ENCODE data around the gene IFNA14.
"Not testable (repeated sequence)": the region's sequence is repeated elsewhere in the genome, so short reads cannot be mapped to it uniquely, and the experiment has no call there.

Gene IFNA14

DNA sequence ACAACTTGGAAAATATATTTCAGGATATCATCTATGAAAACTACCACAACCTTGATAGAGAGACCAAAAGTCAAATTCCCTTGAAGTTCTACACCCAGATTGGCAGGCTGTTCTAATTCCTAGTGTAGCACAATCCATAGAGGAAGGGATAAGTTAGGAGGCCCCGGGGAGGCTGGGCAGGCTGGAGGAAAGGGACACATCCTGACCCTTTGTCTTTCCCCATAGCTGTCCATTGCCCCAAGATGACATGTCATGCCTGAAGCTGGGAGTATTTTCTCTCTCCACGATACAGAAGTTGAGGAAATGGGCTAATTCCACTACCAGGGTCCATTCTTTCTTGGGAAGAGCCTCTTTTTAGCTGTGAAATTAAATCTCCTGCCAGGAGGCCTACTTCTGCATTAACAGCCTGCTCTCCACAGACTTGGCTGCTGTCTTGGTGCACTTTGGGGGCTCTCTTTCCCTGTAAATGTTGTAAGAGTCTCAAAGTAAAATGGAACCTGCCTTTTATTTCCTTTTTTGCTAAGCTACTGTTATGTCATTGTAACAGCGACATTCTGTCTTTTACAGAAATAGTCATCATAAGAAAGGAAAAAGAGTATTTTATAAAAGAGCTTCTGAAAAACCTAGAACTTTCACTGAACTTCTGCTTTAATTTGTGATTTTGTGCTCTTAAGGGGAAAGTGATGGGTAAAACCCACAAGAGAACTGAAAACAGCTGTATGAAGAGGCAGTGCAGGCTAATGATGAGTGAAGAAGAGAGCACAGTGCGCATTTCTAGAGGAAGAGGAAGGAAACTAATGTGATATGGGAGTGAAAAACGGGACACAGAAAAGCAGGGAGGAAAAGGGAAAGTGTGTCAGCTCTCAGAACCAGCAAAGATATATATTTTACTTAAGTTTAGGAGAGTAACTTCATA is 26.1 kb downstream of the IFNA14 start:
- DNase-seq: not testable (repeated sequence)

DNA sequence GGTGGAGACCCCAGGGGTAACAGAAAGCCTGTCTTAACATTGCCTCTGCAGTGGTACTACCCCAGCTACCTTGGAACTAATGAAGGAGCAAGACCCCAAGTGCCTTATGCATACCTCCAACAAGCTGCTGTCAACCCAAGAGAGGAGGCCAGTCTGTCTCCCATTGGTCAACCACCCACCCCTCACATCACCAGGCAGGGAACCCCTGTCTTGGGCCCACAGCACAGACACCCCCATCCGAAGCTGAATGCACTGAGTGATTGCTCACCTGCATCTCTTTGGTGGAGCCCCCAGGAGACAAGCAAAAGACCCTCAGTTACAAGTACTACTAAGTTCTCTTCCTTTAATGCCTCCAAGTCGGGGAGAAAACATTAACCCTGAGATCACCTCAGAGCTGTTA is 27.6 kb downstream of the IFNA14 start:
- not testable (repeated sequence) for DNase-seq

DNA sequence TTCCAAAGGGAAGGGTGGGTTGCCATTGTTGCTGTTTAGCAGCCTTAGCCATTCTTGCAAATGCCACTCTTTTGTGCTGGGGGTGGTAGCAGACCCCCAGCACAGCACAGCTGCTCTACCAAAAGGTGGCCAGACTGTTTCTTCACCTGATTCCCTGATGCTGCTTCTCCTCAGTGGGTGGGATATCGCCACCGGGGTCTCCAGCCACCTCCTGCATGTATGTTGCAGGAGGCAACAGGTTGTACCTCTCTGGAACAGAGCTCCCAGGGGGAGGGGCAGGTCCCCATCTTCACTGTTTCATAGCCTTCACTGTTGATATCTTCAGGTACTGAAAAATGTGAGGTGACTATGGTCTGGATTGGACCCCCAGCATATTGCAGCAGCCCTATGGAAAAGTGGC is 29.0 kb downstream of the IFNA14 start:
- not testable (repeated sequence) for DNase-seq

DNA sequence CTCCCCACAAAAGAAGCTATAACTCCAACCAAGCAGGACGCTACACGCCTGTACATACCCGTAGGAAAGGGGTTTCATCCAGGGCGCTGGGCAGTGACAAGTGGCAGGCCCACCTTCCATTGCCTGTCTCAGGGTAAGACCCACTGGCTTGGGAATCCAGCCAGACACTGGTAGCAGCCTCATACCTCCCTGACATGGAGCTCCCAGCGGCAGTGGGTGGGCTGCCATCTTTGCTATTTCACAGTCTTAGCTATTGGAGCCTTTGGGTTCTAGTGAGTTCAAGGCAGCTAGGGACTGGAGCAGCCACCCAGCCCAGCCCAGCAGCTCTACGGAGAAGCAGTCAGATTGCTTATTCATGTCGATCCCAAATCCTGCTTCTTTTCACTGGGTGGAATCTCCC is 29.5 kb downstream of the IFNA14 start:
- DNase-seq: no peak

DNA sequence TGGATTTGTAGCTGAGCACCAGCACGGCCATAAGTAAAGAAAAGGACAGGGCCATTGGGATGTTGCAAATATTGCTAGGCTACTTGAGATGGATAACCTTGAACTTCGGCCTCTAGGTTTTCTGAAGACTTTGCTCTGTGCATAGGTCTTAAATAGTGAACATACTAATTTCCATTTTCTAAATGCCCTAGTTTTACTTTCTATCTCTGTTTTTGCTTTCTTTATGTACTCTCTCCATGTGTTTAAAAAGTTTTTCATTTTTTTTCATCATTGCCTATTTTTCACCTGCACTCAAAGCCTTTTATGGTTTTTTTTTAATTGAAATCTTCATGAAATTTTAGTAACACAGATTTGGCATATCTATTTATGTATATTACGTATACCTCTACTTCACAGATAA is 32.8 kb downstream of the IFNA14 start, which contains the start of gene IFNA10:
Gene IFNA10 (minus strand): TSS at position 101 of the 400 bp plus-strand sequence. CDS start 46 bp downstream, at position 55.
- DNase-seq: not testable (repeated sequence)

DNA sequence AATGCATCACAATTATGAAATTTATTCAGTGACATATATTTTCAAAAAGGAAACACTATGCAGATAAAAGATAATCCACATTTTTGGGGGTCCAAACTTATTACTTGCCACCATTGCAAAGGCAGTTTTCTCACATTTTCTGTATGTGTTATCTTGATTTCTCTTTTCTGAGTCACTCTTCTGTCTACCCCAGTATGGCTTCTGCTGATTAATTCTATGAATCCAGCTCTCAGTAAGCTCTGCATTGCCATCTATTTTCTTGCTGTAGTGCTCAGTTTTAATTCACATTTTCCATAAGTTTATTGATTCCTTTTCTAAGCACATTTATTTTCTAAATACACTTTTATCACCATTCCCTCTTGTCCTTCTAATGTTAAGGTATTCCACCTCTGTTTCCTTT is 34.6 kb downstream of the IFNA14 start:
- DNase-seq: no peak

DNA sequence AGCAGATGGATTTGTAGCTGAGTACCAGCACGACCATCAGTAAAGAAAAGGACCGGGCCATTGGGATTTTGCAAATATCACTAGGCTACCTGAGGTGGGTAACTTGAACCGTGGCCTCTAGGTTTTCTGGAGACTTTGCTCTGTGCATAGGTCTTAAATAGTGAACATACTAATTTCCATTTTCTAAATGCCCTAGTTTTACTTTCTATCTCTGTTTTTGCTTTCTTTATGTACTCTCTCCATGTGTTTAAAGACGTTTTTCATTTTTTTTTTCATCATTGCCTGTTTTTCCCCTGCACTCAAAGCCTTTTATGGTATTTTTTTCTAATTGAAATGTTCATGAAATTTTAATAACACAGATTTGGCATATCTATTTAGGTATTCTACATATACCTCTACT is 37.7 kb downstream of the IFNA14 start, which contains the start of gene IFNA7:
Gene IFNA7 (minus strand): TSS at position 101 of the 400 bp plus-strand sequence. CDS start 40 bp downstream, at position 61.
- DNase-seq: not testable (repeated sequence)

DNA sequence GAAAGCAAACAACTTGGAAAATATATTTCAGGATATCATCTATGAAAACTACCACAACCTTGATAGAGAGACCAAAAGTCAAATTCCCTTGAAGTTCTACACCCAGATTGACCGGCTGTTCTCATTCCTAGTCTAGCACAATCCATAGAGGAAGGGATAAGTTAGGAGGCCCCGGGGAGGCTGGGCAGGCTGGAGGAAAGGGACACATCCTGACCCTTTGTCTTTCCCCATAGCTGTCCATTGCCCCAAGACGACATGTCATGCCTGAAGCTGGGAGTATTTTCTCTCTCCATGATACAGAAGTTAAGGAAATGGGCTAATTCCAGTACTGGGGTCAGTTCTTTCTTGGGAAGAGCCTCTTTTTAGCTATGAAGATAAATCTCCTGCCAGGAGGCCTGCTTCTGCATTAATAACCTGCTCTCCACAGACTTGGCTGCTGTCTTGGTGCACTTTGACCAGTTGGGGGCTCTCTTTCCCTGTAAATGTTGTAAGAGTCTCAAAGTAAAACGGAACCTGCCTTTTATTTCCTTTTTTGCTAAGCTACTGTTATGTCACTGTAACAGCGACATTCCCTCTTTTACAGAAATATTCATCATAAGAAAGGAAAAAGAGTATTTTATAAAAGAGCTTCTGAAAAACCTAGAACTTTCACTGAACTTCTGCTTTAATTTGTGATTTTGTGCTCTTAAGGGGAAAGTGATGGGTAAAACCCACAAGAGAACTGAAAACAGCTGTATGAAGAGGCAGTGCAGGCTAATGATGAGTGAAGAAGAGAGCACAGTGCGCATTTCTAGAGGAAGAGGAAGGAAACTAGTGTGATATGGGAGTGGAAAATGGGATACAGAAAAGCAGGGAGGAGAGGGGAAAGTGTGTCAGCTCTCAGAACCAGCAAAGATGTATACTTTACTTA is 44.7 kb downstream of the IFNA14 start:
- peak; percentile 27 for DNase-seq

Data from stimulated activated CD4-positive, alpha-beta T cell treated with anti-CD3 and anti-CD28 coated beads, Interleukin-1b, Interleukin-23, amount 100 ng/mL, for 48 hours (primary cell).